Endothelial cell of umbilical vein (primary cell): Measurements from ENCODE around the gene PDZD4.

ENCODE experiments used
- CTCF ChIP-seq, 2 donors: IDR thresholded peaks; 1 replicate in 1 of 2; 2 replicates in 1 of 2; pipeline ENCODE4 v1.5.1; 2011; ENCODE audit warnings: low read length in 2 of 2, mild to moderate bottlenecking in 2 of 2, moderate library complexity in 2 of 2, control low read depth in 1 of 2, inconsistent platforms in 1 of 2, low read depth in 1 of 2; ENCODE audit not compliant: insufficient read depth in 1 of 2; ENCODE audit errors: extremely low read depth in 1 of 2
- EZH2 ChIP-seq: IDR thresholded peaks from 2 replicates; pipeline ENCODE4 v1.6.1; 2012; ENCODE audit warnings: borderline replicate concordance, low read depth, mild to moderate bottlenecking, moderate library complexity, low read length, inconsistent platforms; ENCODE audit not compliant: severe bottlenecking
- GATA2 ChIP-seq: IDR thresholded peaks from 2 replicates; pipeline ENCODE4 v1.7.0; 2011; ENCODE audit warnings: low read depth, mild to moderate bottlenecking, moderate library complexity, mixed read lengths, low read length; ENCODE audit not compliant: insufficient read length, insufficient read depth
- JUN ChIP-seq: IDR thresholded peaks from 2 replicates; pipeline ENCODE4 v1.6.1; 2011; ENCODE audit warnings: borderline replicate concordance, low read depth; ENCODE audit not compliant: insufficient read length, insufficient read depth
- MAX ChIP-seq: IDR thresholded peaks from 2 replicates; pipeline ENCODE4 v1.6.1; 2011; ENCODE audit not compliant: insufficient read depth, insufficient read length
- MYC ChIP-seq: IDR thresholded peaks from one replicate; pipeline ENCODE4 v1.6.1; 2011; ENCODE audit warnings: mild to moderate bottlenecking, low read depth, low read length
- POLR2A ChIP-seq: IDR thresholded peaks from 2 replicates; pipeline ENCODE4 v1.6.1; 2012; ENCODE audit warnings: low read depth, mild to moderate bottlenecking, control low read depth, low read length
- POLR2AphosphoS5 ChIP-seq: IDR thresholded peaks from 2 replicates; pipeline ENCODE4 v1.6.1; 2012; ENCODE audit warnings: low read depth, mild to moderate bottlenecking, control low read depth, low read length, moderate library complexity; ENCODE audit not compliant: insufficient read depth

GRCh38 chrX:153861151-153861550 lies 30.8 kb upstream of the PDZD4 start:
- TF ChIP-seq CTCF (IDR thresholded peaks at IDR 0.05; ENCODE audit: extremely low read depth in 1 of 2, insufficient read depth in 1 of 2, low read depth in 1 of 2, low read length in 2 of 2): no peak
- TF ChIP-seq POLR2AphosphoS5: no peak
- TF ChIP-seq GATA2: no peak
- no peak for TF ChIP-seq POLR2A
- no peak for TF ChIP-seq MAX
- TF ChIP-seq EZH2: no peak
- TF ChIP-seq MYC: no peak
- no peak for TF ChIP-seq JUN
